H1 (cell line): ENCODE measurements around the gene TJP3. TPM values are rescaled to one million over a fixed set of nuclear protein-coding genes. Genes with fewer than 3 reads are reported as not detected.

ENCODE experiments used
- EZH2 ChIP-seq: fragments of 200-600 bp; sonication (generic); IDR thresholded peaks from 2 replicates; pipeline ENCODE4 v1.7.1; 2012; ENCODE audit warnings: low read depth, mild to moderate bottlenecking, moderate library complexity, low read length, inconsistent platforms; ENCODE audit not compliant: severe bottlenecking
- SP1 ChIP-seq: IDR thresholded peaks from 2 replicates; pipeline ENCODE4 v1.6.1; 2011; ENCODE audit warnings: low read depth, low read length
- TAF1 ChIP-seq: IDR thresholded peaks from 2 replicates; pipeline ENCODE4 v1.6.1; 2011; ENCODE audit warnings: mild to moderate bottlenecking, low read depth, low read length
- TEAD4 ChIP-seq: IDR thresholded peaks from 2 replicates; pipeline ENCODE4 v1.6.1; 2012; ENCODE audit warnings: low read depth, low read length, inconsistent platforms, mixed read lengths
- polyA plus RNA-seq, 7 experiments: library from polyadenylated mRNA; depleted of rRNA in 3 of 7; stranded (reverse) in 5 of 7; unstranded in 2 of 7; fragments of >200 nt in 5 of 7; fragments of 200-250 nt in 2 of 7; gene quantifications; 1 replicate in 5 of 7; 2 replicates in 1 of 7; 4 replicates in 1 of 7; pipeline versions ENCODE4 v1.2.1 to v1.2.3, GENCODE V29; 2011 to 2013; ENCODE audit warnings: missing spikeins in 2 of 7, mixed read lengths in 2 of 7
- total RNA-seq: library from RNA; stranded (reverse); fragmentation: NEBNext Ultra II Directional; extraction: Animal tissue kit (Norgen Biotek cat#: 25700); gene quantifications from 2 replicates; pipeline ENCODE4 v1.2.1, GENCODE V29; 2021
- TF ChIP-seq, protein P1 (sequence below): IDR thresholded peaks from 2 replicates; pipeline ENCODE4 v1.6.1; 2012; ENCODE audit warnings: low read length, inconsistent platforms

TJP3 gene
- total and polyA plus RNA-seq, 2 of the 8 experiments (the other 6 are each of a cell fraction or from before 2014, with no cell fraction given) = 17.1 to 26.1 TPM

GRCh38 chr19:3752492-3752891, 44.3 kb downstream of the TJP3 start (continued):
- TF ChIP-seq TEAD4 (no peak), EZH2 (no peak), SP1 (no peak), TAF1 (no peak)
- TF ChIP-seq, protein P1, sequence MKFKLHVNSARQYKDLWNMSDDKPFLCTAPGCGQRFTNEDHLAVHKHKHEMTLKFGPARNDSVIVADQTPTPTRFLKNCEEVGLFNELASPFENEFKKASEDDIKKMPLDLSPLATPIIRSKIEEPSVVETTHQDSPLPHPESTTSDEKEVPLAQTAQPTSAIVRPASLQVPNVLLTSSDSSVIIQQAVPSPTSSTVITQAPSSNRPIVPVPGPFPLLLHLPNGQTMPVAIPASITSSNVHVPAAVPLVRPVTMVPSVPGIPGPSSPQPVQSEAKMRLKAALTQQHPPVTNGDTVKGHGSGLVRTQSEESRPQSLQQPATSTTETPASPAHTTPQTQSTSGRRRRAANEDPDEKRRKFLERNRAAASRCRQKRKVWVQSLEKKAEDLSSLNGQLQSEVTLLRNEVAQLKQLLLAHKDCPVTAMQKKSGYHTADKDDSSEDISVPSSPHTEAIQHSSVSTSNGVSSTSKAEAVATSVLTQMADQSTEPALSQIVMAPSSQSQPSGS = no peak
